H1 (cell line): ENCODE results near the gene ABCA13. TPM values are rescaled to one million over a fixed set of nuclear protein-coding genes. Genes with fewer than 3 reads are reported as not detected.

Experiments used
- CTCF ChIA-PET: fragments of 300-600 bp; sonication (Branson Sonifier 250); formaldehyde crosslinking; loops from one replicate; lab custom pipeline; 2021; ENCODE audit not compliant: partially characterized antibody; lab: Charles Lee
- POLR2A ChIA-PET: fragments of 300-600 bp; sonication (Branson Sonifier 250); formaldehyde crosslinking; loops from one replicate; lab custom pipeline; 2021; ENCODE audit warnings: inconsistent platforms; ENCODE audit not compliant: partially characterized antibody; lab: Charles Lee
- DNase-seq, 2 experiments: peaks; one replicate each; pipeline versions ENCODE4 v3.0.0 to v3.0.0-alpha.2; 2010 to 2022; ENCODE audit warnings: low spot score in 2 of 2, low read depth in 1 of 2, mixed read lengths in 1 of 2
- FAIRE-seq: peaks from 2 replicates; lab custom pipeline; 2011; peaks lifted over from hg19 to GRCh38; lab: Jason Lieb, UNC
- H2AFZ ChIP-seq: 2 replicates; pipeline ENCODE4 v1.8.1; 2012; ENCODE audit warnings: low read length, inconsistent platforms
- H2AK5ac ChIP-seq: 2 replicates; pipeline ENCODE4 v1.6.1; 2013; ENCODE audit warnings: low read depth, low read length
- H2BK120ac ChIP-seq: replicated peaks from 2 replicates; pipeline ENCODE3; 2013; ENCODE audit warnings: low read depth, low read length, inconsistent platforms
- H2BK12ac ChIP-seq: 2 replicates; pipeline ENCODE4 v1.6.1; 2013; ENCODE audit warnings: low read depth, low read length
- H2BK15ac ChIP-seq: 2 replicates; pipeline ENCODE4 v1.6.1; 2013; ENCODE audit warnings: low read length
- H2BK20ac ChIP-seq: 2 replicates; pipeline ENCODE4 v1.6.1; 2013; ENCODE audit warnings: low read length
- H2BK5ac ChIP-seq: 2 replicates; pipeline ENCODE4 v1.6.1; 2013; ENCODE audit warnings: low read depth, low read length
- H3K14ac ChIP-seq: 2 replicates; pipeline ENCODE4 v1.6.1; 2013; ENCODE audit warnings: inconsistent platforms; ENCODE audit not compliant: insufficient read length
- H3K18ac ChIP-seq: 2 replicates; pipeline ENCODE4 v1.6.1; 2013; ENCODE audit warnings: low read length; ENCODE audit errors: extremely low read depth
- H3K23ac ChIP-seq: 2 replicates; pipeline ENCODE4 v1.6.1; 2013; ENCODE audit warnings: inconsistent platforms; ENCODE audit not compliant: insufficient read length
- H3K23me2 ChIP-seq: 2 replicates; pipeline ENCODE4 v1.6.1; 2013; ENCODE audit warnings: low read depth, low read length
- H3K27ac ChIP-seq: 2 replicates; pipeline ENCODE4 v1.6.1; 2011; ENCODE audit warnings: low read depth, low read length, inconsistent platforms
- H3K27me3 ChIP-seq, 4 experiments: replicated peaks in 1 of 4; 1 replicate in 1 of 4; 2 replicates in 3 of 4; pipeline versions ENCODE4 v1.6.1 to v1.8.1; 2011 to 2013; ENCODE audit warnings: low read length in 3 of 4, mild to moderate bottlenecking in 3 of 4, inconsistent platforms in 2 of 4, mixed read lengths in 2 of 4, moderate library complexity in 1 of 4; ENCODE audit not compliant: control insufficient read depth in 3 of 4, insufficient read depth in 3 of 4; ENCODE audit errors: extremely low read depth in 1 of 4
- H3K36me3 ChIP-seq, 4 experiments: 2 replicates each; pipeline versions ENCODE4 v1.6.1 to v1.8.1; 2011 to 2013; ENCODE audit warnings: mild to moderate bottlenecking in 4 of 4, low read length in 3 of 4, moderate library complexity in 2 of 4, control low read depth in 1 of 4, inconsistent platforms in 1 of 4; ENCODE audit not compliant: insufficient read depth in 4 of 4, control insufficient read depth in 2 of 4
- H3K4ac ChIP-seq: replicated peaks from 2 replicates; pipeline ENCODE3; 2013; ENCODE audit warnings: low read length, low read depth, mixed read lengths, inconsistent platforms; ENCODE audit not compliant: insufficient read length
- H3K4me1 ChIP-seq, 4 experiments: replicated peaks in 1 of 4; 1 replicate in 1 of 4; 2 replicates in 3 of 4; pipeline versions ENCODE4 v1.6.1 to v1.8.1; 2011 to 2013; ENCODE audit warnings: low read length in 3 of 4, inconsistent platforms in 2 of 4, mixed read lengths in 1 of 4; ENCODE audit not compliant: insufficient read depth in 4 of 4, control insufficient read depth in 3 of 4
- H3K4me2 ChIP-seq, 2 experiments: 2 replicates each; pipeline versions ENCODE4 v1.6.1 to v1.8.1; 2011 to 2013; ENCODE audit warnings: low read depth in 2 of 2, low read length in 2 of 2, control low read depth in 1 of 2, inconsistent platforms in 1 of 2, mild to moderate bottlenecking in 1 of 2; ENCODE audit not compliant: insufficient read depth in 1 of 2
- H3K4me3 ChIP-seq, 4 experiments: fragments of 200-600, 300-600 bp in 1 of 4; sonication (generic), shearing (Covaris generic), sonication (Bioruptor Twin) in 1 of 4; 2 replicates each; pipeline versions ENCODE4 v1.5.1 to v1.8.1; 2011 to 2016; ENCODE audit warnings: low read length in 4 of 4, low read depth in 3 of 4, control low read depth in 2 of 4, inconsistent platforms in 2 of 4, mild to moderate bottlenecking in 2 of 4, mixed read lengths in 1 of 4, moderate library complexity in 1 of 4; ENCODE audit not compliant: insufficient read depth in 2 of 4; ENCODE audit errors: extremely low read depth in 1 of 4
- H3K56ac ChIP-seq: replicated peaks from 2 replicates; pipeline ENCODE3; 2013; ENCODE audit warnings: low read depth, mild to moderate bottlenecking, mixed read lengths, low read length, inconsistent platforms; ENCODE audit not compliant: insufficient read length
- H3K79me1 ChIP-seq: 2 replicates; pipeline ENCODE4 v1.6.1; 2013; ENCODE audit warnings: low read depth, low read length, control low read depth
- H3K79me2 ChIP-seq, 2 experiments: 2 replicates each; pipeline versions ENCODE4 v1.6.1 to v1.8.1; 2012 to 2013; ENCODE audit warnings: low read length in 2 of 2, mild to moderate bottlenecking in 2 of 2, inconsistent platforms in 1 of 2; ENCODE audit not compliant: insufficient read depth in 2 of 2, control insufficient read depth in 1 of 2
- H3K9ac ChIP-seq, 4 experiments: replicated peaks in 1 of 4; 1 replicate in 1 of 4; 2 replicates in 3 of 4; pipeline versions ENCODE4 v1.6.1 to v1.8.1; 2011 to 2013; ENCODE audit warnings: low read depth in 3 of 4, low read length in 3 of 4, control low read depth in 2 of 4, mild to moderate bottlenecking in 2 of 4, moderate library complexity in 2 of 4, inconsistent platforms in 1 of 4; ENCODE audit errors: extremely low read depth in 1 of 4
- H3K9me3 ChIP-seq, 2 experiments: 2 replicates each; pipeline versions ENCODE4 v1.6.1 to v1.8.1; 2012 to 2013; ENCODE audit warnings: mild to moderate bottlenecking in 2 of 2, moderate library complexity in 2 of 2, control low read depth in 1 of 2, inconsistent platforms in 1 of 2, low read depth in 1 of 2, low read length in 1 of 2, mixed read lengths in 1 of 2; ENCODE audit not compliant: insufficient read depth in 2 of 2
- H4K20me1 ChIP-seq, 2 experiments: replicated peaks in 1 of 2; 2 replicates each; pipeline versions ENCODE3 to v1.8.1; 2011 to 2013; ENCODE audit warnings: inconsistent platforms in 2 of 2, low read length in 2 of 2, mild to moderate bottlenecking in 1 of 2; ENCODE audit not compliant: insufficient read depth in 2 of 2, control insufficient read depth in 1 of 2
- H4K5ac ChIP-seq: 2 replicates; pipeline ENCODE4 v1.6.1; 2013; ENCODE audit warnings: low read length, low read depth, mixed read lengths, inconsistent platforms; ENCODE audit not compliant: insufficient read length
- H4K8ac ChIP-seq: 2 replicates; pipeline ENCODE4 v1.8.0; 2013; ENCODE audit warnings: mild to moderate bottlenecking, moderate library complexity, low read length, inconsistent platforms; ENCODE audit not compliant: insufficient read depth; ENCODE audit errors: extremely low read depth
- H4K91ac ChIP-seq: replicated peaks from 2 replicates; pipeline ENCODE3; 2013; ENCODE audit warnings: low read length, mixed read lengths, inconsistent platforms; ENCODE audit not compliant: insufficient read length
- RAD21 ChIP-seq, 2 experiments: IDR thresholded peaks in 1 of 2; conservative IDR thresholded peaks in 1 of 2; 2 replicates each; pipeline ENCODE4 v1.6.1; 2011; ENCODE audit warnings: low read depth in 2 of 2, low read length in 2 of 2, improper control_type of control experiment in 1 of 2, inconsistent platforms in 1 of 2, mild to moderate bottlenecking in 1 of 2, moderate library complexity in 1 of 2
- RFX5 ChIP-seq: IDR thresholded peaks from 2 replicates; pipeline ENCODE4 v1.6.1; 2011; ENCODE audit warnings: low read depth, low read length, improper control_type of control experiment, borderline replicate concordance
- WGBS, 2 experiments: shearing (Covaris generic) in 1 of 2; methylation state at CpG; one replicate each; pipeline versions ENCODE4 v1.1.6 to v1.1.7; 2013 to 2015; ENCODE audit warnings: low lambda C conversion rate in 2 of 2, mixed read lengths in 2 of 2, inconsistent platforms in 1 of 2, low coverage in 1 of 2, missing lambda C conversion rate in 1 of 2; ENCODE audit not compliant: insufficient replicate concordance in 2 of 2, insufficient coverage in 1 of 2, insufficient read length in 1 of 2; ENCODE audit errors: extremely low coverage in 1 of 2, missing lambda C conversion rate in 1 of 2; 5-methylcytosine and 5-hydroxymethylcytosine counted together
- polyA plus RNA-seq, 7 experiments: library from polyadenylated mRNA; depleted of rRNA in 3 of 7; stranded (reverse) in 5 of 7; unstranded in 2 of 7; fragments of >200 nt in 5 of 7; fragments of 200-250 nt in 2 of 7; gene quantifications; 1 replicate in 5 of 7; 2 replicates in 1 of 7; 4 replicates in 1 of 7; pipeline versions ENCODE4 v1.2.1 to v1.2.3, GENCODE V29; 2011 to 2013; ENCODE audit warnings: missing spikeins in 2 of 7, mixed read lengths in 2 of 7
- total RNA-seq: library from RNA; stranded (reverse); fragmentation: NEBNext Ultra II Directional; extraction: Animal tissue kit (Norgen Biotek cat#: 25700); gene quantifications from 2 replicates; pipeline ENCODE4 v1.2.1, GENCODE V29; 2021

Gene ABCA13
- total and polyA plus RNA-seq, 2 of the 8 experiments (the other 6 are each of a cell fraction or from before 2014, with no cell fraction given), result 0.07 to 0.09 TPM

GRCh38 chr7:48421357-48421756, 250.1 kb downstream of the ABCA13 start:
- Histone ChIP-seq H4K5ac (no peak overlapping the region), H3K23me2 (no peaks in the 10 kb centered on the region), H2BK12ac (no peak overlapping the region), H4K91ac (no peak overlapping the region), H2BK5ac (no peak overlapping the region), H3K18ac (no peak overlapping the region), H3K9ac (no peak overlapping the region), H2BK15ac (no peak overlapping the region), H3K4me3 (no peak overlapping the region), H3K4me1 (0 out of 7 replicates have a peak, but pooled peaks cover 0 to 2% (median 0%) of the 10 kb centered on the region in 4 experiments), H3K4me2 (no peak overlapping the region), H3K9me3 (peaks cover 0 to 3% of the 10 kb centered on the region in 2 experiments; a peak in 1 of 4 replicates), H3K14ac (no peak overlapping the region), H3K23ac (no peak overlapping the region), H2BK120ac (no peak overlapping the region), H3K27ac (no peak overlapping the region), H3K56ac (no peak overlapping the region), H3K79me2 (no peaks in the 10 kb centered on the region), H4K20me1 (no peaks in the 10 kb centered on the region), H3K4ac (no peak overlapping the region), H2AK5ac (no peak overlapping the region), H4K8ac (no peak overlapping the region), H3K27me3 (no peaks in the 10 kb centered on the region), H3K79me1 (no peaks in the 10 kb centered on the region), H3K36me3 (no peaks in the 10 kb centered on the region), H2BK20ac (no peak overlapping the region), H2AFZ (no peak overlapping the region)
- TF ChIP-seq RAD21 (IDR thresholded peaks at IDR 0.05 in 1 of 2, conservative IDR thresholded peaks at IDR 0.05 in 1 of 2; ENCODE audit: low read depth in 2 of 2, low read length in 2 of 2) (peak in 1 of 2 experiments; percentile 14; a peak in 1 of 4 replicates), RFX5 (no peak)
- DNase-seq, result no peak
- CTCF ChIA-PET, result interaction anchor here (1.0 to 1.9 kb wide), 3 partner anchors 10 to 454 kb away, joined by 4 to 5 read pairs (median 4); no protein-coding TSS in a partner anchor
- POLR2A ChIA-PET, result no interaction called here
- 100% methylated on average over 1 of the region's 1 CpG; no CpG with 5 or more reads in 1 of the 2 experiments for WGBS, 2 experiments
- FAIRE-seq, result no peak
